ENCODE measurements around the gene RGS14.

DNA sequence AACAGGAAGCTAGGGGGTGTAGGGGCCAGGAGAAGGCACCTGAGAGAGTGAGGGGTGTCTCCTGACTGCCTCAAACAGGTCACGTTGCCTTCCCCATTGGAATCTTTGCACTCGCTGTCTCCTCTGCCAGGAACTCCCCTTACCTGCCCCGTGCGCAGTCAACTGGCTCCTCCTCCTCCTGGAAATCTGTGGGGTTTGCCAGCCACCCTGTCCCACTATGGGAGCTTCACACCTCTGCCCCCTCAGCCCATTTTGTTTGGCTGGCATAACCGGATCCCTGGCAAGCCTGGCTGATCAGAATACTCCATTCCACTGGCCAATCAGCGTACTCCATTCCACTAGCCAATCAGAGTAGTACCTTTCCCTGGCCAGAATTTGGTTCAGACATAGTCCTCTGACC lies 16.1 kb downstream of the RGS14 start:
- TF ChIP-seq, protein P1, sequence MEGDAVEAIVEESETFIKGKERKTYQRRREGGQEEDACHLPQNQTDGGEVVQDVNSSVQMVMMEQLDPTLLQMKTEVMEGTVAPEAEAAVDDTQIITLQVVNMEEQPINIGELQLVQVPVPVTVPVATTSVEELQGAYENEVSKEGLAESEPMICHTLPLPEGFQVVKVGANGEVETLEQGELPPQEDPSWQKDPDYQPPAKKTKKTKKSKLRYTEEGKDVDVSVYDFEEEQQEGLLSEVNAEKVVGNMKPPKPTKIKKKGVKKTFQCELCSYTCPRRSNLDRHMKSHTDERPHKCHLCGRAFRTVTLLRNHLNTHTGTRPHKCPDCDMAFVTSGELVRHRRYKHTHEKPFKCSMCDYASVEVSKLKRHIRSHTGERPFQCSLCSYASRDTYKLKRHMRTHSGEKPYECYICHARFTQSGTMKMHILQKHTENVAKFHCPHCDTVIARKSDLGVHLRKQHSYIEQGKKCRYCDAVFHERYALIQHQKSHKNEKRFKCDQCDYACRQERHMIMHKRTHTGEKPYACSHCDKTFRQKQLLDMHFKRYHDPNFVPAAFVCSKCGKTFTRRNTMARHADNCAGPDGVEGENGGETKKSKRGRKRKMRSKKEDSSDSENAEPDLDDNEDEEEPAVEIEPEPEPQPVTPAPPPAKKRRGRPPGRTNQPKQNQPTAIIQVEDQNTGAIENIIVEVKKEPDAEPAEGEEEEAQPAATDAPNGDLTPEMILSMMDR (IDR thresholded peaks at IDR 0.05): no peak
- TF ChIP-seq POLR2A (IDR thresholded peaks at IDR 0.05): no peak

Data from lower leg skin (tissue), 3 donors.